HG03039 (cell line): ENCODE results near the gene TMEM203.

Experiments used
- ATAC-seq: cut with Tn5 transposase; IDR thresholded peaks from one replicate; pipeline ENCODE4 v1.9.1; 2021; ENCODE audit warnings: mild to moderate bottlenecking, moderate library complexity; ENCODE audit not compliant: unreplicated experiment

The TMEM203 gene

GRCh38 chr9:137198051-137198901 lies 7.2 kb downstream of the TMEM203 start:
- no peak for ATAC-seq

GRCh38 chr9:137195525-137196220 lies 9.8 kb downstream of the TMEM203 start:
- no peak for ATAC-seq

GRCh38 chr9:137194909-137195308 lies 10.5 kb downstream of the TMEM203 start:
- no peak for ATAC-seq

GRCh38 chr9:137194388-137194787 lies 11.1 kb downstream of the TMEM203 start:
- no peak for ATAC-seq

GRCh38 chr9:137193771-137194170 lies 11.7 kb downstream of the TMEM203 start:
- no peak for ATAC-seq

GRCh38 chr9:137192859-137193258 lies 12.6 kb downstream of the TMEM203 start:
- ATAC-seq: no peak

GRCh38 chr9:137192448-137192780 lies 13.0 kb downstream of the TMEM203 start:
- no peak for ATAC-seq

GRCh38 chr9:137191691-137192447 lies 13.6 kb downstream of the TMEM203 start:
- no peak for ATAC-seq

GRCh38 chr9:137191245-137191644 lies 14.2 kb downstream of the TMEM203 start:
- ATAC-seq: no peak

GRCh38 chr9:137190315-137190856 lies 15.1 kb downstream of the TMEM203 start:
- no peak for ATAC-seq

- peak; percentile 2 for ATAC-seq
Measured at GRCh38 chr9:137189297-137190295, 15.9 kb downstream of the TMEM203 start.

GRCh38 chr9:137188490-137189296 lies 16.8 kb downstream of the TMEM203 start, which contains the start of the genes ANAPC2 and SSNA1:
Gene ANAPC2 (minus strand): TSS chr9:137188560. CDS start chr9:137188532, 28 bp downstream.
Gene SSNA1 (plus strand): TSS chr9:137188676. CDS start chr9:137188727, 51 bp downstream.
- peak; percentile 68 for ATAC-seq

- no peak for ATAC-seq
Measured at GRCh38 chr9:137188086-137188489, 17.4 kb downstream of the TMEM203 start.

- no peak for ATAC-seq
Measured at GRCh38 chr9:137187386-137187785, 18.1 kb downstream of the TMEM203 start.

- ATAC-seq: no peak
Measured at GRCh38 chr9:137186385-137186784, 19.1 kb downstream of the TMEM203 start.

- ATAC-seq: no peak
Measured at GRCh38 chr9:137185921-137186320, 19.5 kb downstream of the TMEM203 start.

GRCh38 chr9:137184881-137185660 lies 20.4 kb downstream of the TMEM203 start:
- no peak for ATAC-seq

GRCh38 chr9:137183980-137184595 lies 21.4 kb downstream of the TMEM203 start:
- no peak for ATAC-seq
